ENCODE measurements around the gene YAE1. TPM values are rescaled to one million over a fixed set of nuclear protein-coding genes. Genes with fewer than 3 reads are reported as not detected.

YAE1 gene
- total and polyA plus RNA-seq, 2 of the 8 experiments (the other 6 are each of a cell fraction or from before 2014, with no cell fraction given): 24.1 to 38.0 TPM

GRCh38 chr7:39531818-39532217 lies 34.4 kb upstream of the YAE1 start:
- Histone ChIP-seq H4K5ac (ENCODE audit: insufficient read length, low read depth, low read length) (no peak overlapping the region), H3K9ac (replicated peaks in 1 of 4; ENCODE audit: extremely low read depth in 1 of 4, low read depth in 3 of 4, low read length in 3 of 4) (no peak overlapping the region), H3K23ac (ENCODE audit: insufficient read length) (no peak overlapping the region), H2BK120ac (replicated peaks; ENCODE audit: low read depth, low read length) (no peak overlapping the region), H3K4me3 (ENCODE audit: extremely low read depth in 1 of 4, insufficient read depth in 2 of 4, low read depth in 3 of 4, low read length in 4 of 4) (no peak overlapping the region), H2BK5ac (ENCODE audit: low read depth, low read length) (no peak overlapping the region), H3K36me3 (ENCODE audit: control insufficient read depth in 2 of 4, insufficient read depth in 4 of 4, low read length in 3 of 4) (no peaks in the 10 kb centered on the region), H2BK15ac (ENCODE audit: low read length) (no peak overlapping the region), H4K20me1 (replicated peaks in 1 of 2; ENCODE audit: control insufficient read depth in 1 of 2, insufficient read depth in 2 of 2, low read length in 2 of 2) (no peaks in the 10 kb centered on the region), H3K4me1 (replicated peaks in 1 of 4; ENCODE audit: control insufficient read depth in 3 of 4, insufficient read depth in 4 of 4, low read length in 3 of 4) (peaks cover 2 to 5% (median 3%) of the 10 kb centered on the region in 4 experiments; a peak in 5 of 7 replicates), H3K23me2 (ENCODE audit: low read depth, low read length) (no peaks in the 10 kb centered on the region; the same call in 1 of the 2 replicates), H3K79me1 (ENCODE audit: low read depth, low read length) (no peaks in the 10 kb centered on the region), H2BK20ac (ENCODE audit: low read length) (no peak overlapping the region), H2AK5ac (ENCODE audit: low read depth, low read length) (no peak overlapping the region), H3K56ac (replicated peaks; ENCODE audit: insufficient read length, low read depth, low read length) (no peak overlapping the region), H2AFZ (ENCODE audit: low read length) (no peak overlapping the region), H2BK12ac (ENCODE audit: low read depth, low read length) (no peak overlapping the region), H3K18ac (ENCODE audit: extremely low read depth, low read length) (no peak overlapping the region), H3K4ac (replicated peaks; ENCODE audit: insufficient read length, low read depth, low read length) (no peak overlapping the region), H4K91ac (replicated peaks; ENCODE audit: insufficient read length, low read length) (no peak overlapping the region), H3K27me3 (replicated peaks in 1 of 4; ENCODE audit: control insufficient read depth in 3 of 4, extremely low read depth in 1 of 4, insufficient read depth in 3 of 4, low read length in 3 of 4) (no peaks in the 10 kb centered on the region), H3K14ac (ENCODE audit: insufficient read length) (no peak overlapping the region), H3K9me3 (ENCODE audit: insufficient read depth in 2 of 2, low read depth in 1 of 2, low read length in 1 of 2) (no peaks in the 10 kb centered on the region), H3K27ac (ENCODE audit: low read depth, low read length) (no peak overlapping the region), H3K79me2 (ENCODE audit: control insufficient read depth in 1 of 2, insufficient read depth in 2 of 2, low read length in 2 of 2) (no peaks in the 10 kb centered on the region), H3K4me2 (ENCODE audit: insufficient read depth in 1 of 2, low read depth in 2 of 2, low read length in 2 of 2) (no peak overlapping the region), H4K8ac (ENCODE audit: extremely low read depth, insufficient read depth, low read length) (no peak overlapping the region)
- FAIRE-seq (peak; percentile 24), DNase-seq (ENCODE audit: low read depth in 1 of 2, low spot score in 2 of 2) (no peak)
- ChIA-PET POLR2A (ENCODE audit: partially characterized antibody) (no interaction called here), CTCF (ENCODE audit: partially characterized antibody) (interaction anchor here (0.6 to 1.2 kb wide), 2 partner anchors 48 to 65 kb away, joined by 3 read pairs; no protein-coding TSS in a partner anchor)
- 82% methylated on average over 5 of the region's 5 CpGs; no CpG with 5 or more reads in 1 of the 2 experiments for WGBS, 2 experiments (ENCODE audit: extremely low coverage in 1 of 2, insufficient coverage in 1 of 2, insufficient read length in 1 of 2, insufficient replicate concordance in 2 of 2, low coverage in 1 of 2, low lambda C conversion rate in 2 of 2, missing lambda C conversion rate in 1 of 2)
- TF ChIP-seq NRF1 (IDR thresholded peaks at IDR 0.05; ENCODE audit: low read depth, low read length): no peak
- TF ChIP-seq RFX5 (IDR thresholded peaks at IDR 0.05; ENCODE audit: borderline replicate concordance, low read depth, low read length): no peak
- no peak for TF ChIP-seq USF2 (IDR thresholded peaks at IDR 0.05; ENCODE audit: low read length)
- no peak for TF ChIP-seq ATF3 (IDR thresholded peaks at IDR 0.05; ENCODE audit: insufficient read depth, low read depth, low read length)
- no peak for TF ChIP-seq SP2 (IDR thresholded peaks at IDR 0.05; ENCODE audit: low read length)
